NT2/D1 (cell line): ENCODE measurements around the gene TRIM13.
"Not testable (repeated sequence)": the region's sequence is repeated elsewhere in the genome, so short reads cannot be mapped to it uniquely, and the experiment has no call there.

ENCODE experiments used
- DNase-seq: peaks from one replicate; pipeline ENCODE4 v3.0.0-alpha.2; 2011; ENCODE audit warnings: low read depth, low spot score
- H3K27me3 ChIP-seq: 2 replicates; pipeline ENCODE4 v1.6.0; 2011; ENCODE audit warnings: mild to moderate bottlenecking; ENCODE audit not compliant: insufficient read length, insufficient read depth
- H3K36me3 ChIP-seq: 2 replicates; pipeline ENCODE4 v1.6.1; 2011; ENCODE audit warnings: mild to moderate bottlenecking, low read length, mixed read lengths; ENCODE audit not compliant: insufficient read depth, insufficient read length
- H3K4me1 ChIP-seq: 2 replicates; pipeline ENCODE4 v1.5.1; 2011; ENCODE audit not compliant: insufficient read depth, insufficient read length
- H3K4me3 ChIP-seq: 2 replicates; pipeline ENCODE4 v1.5.1; 2011; ENCODE audit warnings: low read depth; ENCODE audit not compliant: insufficient read length
- H3K9ac ChIP-seq: 2 replicates; pipeline ENCODE4 v1.6.0; 2011; ENCODE audit warnings: low read depth; ENCODE audit not compliant: insufficient read length
- H3K9me3 ChIP-seq: 2 replicates; pipeline ENCODE4 v1.5.1; 2011; ENCODE audit warnings: mild to moderate bottlenecking, low read length; ENCODE audit not compliant: insufficient read depth
- SUZ12 ChIP-seq: IDR thresholded peaks from 2 replicates; pipeline ENCODE4 v1.6.1; 2011; ENCODE audit not compliant: insufficient read length, insufficient read depth; ENCODE audit errors: extremely low read depth
- YY1 ChIP-seq: IDR thresholded peaks from 2 replicates; pipeline ENCODE4 v1.6.1; 2011; ENCODE audit not compliant: insufficient read length, insufficient read depth
- ZNF274 ChIP-seq: IDR thresholded peaks from 2 replicates; pipeline ENCODE4 v1.6.1; 2011; ENCODE audit warnings: mild to moderate bottlenecking, low read depth, low read length

Gene TRIM13, protein sequence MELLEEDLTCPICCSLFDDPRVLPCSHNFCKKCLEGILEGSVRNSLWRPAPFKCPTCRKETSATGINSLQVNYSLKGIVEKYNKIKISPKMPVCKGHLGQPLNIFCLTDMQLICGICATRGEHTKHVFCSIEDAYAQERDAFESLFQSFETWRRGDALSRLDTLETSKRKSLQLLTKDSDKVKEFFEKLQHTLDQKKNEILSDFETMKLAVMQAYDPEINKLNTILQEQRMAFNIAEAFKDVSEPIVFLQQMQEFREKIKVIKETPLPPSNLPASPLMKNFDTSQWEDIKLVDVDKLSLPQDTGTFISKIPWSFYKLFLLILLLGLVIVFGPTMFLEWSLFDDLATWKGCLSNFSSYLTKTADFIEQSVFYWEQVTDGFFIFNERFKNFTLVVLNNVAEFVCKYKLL

DNA sequence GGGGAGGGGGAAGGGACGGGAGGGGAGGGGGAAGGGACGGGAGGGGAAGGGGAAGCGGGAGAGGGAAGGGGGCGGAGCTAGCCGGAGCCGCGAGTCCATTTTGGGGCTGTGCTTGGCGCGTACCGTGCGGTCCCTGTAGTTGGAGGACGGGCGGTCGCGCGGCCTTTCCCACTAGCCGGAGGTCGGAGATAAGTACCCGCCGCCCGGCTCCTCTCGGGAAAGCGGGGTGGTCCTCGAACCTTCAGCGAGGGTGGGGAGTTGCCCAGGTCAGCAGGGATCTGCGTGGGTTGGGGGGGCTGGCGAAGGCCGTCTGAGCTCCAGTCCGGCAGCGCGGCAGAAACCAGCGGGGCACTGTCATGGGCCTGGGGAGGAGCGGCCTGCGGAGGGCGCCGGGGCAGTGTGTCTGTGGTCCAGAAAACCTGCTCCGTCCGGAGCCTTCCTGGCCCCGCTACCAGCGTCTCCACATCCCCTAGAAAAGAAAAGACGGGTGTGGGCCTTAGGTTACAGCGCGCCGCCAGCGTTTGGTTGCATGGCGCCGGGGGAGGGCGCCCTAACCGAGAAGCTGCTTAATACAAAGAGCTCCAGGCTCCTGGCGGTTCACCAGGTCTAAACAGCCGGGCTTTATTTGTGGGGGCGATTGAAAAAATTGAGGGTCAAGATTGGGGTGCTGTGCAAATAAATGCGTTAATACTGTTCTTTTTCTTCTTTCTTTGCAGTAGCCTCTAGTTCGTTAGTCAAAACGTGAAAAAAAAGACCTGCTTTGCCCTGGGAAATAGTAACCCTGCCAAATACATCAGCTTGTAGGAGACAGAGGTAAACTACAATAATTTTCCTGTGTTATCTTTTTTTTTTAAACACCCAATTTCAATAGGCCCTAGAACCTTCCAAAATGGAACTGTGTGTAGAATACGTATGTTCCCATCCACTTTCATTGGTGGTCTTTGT is at the start of gene TRIM13:
TSS of gene TRIM13 (plus strand) at position 92 of the 945 bp plus-strand sequence. CDS start 14,899 bp downstream, outside the sequence.
- H3K27me3 ChIP-seq = no peaks in the 10 kb centered on the region
- peak; percentile 69 for DNase-seq
- peaks cover 3% of the 10 kb centered on the region; the same call in 1 of the 2 replicates for H3K9me3 ChIP-seq

DNA sequence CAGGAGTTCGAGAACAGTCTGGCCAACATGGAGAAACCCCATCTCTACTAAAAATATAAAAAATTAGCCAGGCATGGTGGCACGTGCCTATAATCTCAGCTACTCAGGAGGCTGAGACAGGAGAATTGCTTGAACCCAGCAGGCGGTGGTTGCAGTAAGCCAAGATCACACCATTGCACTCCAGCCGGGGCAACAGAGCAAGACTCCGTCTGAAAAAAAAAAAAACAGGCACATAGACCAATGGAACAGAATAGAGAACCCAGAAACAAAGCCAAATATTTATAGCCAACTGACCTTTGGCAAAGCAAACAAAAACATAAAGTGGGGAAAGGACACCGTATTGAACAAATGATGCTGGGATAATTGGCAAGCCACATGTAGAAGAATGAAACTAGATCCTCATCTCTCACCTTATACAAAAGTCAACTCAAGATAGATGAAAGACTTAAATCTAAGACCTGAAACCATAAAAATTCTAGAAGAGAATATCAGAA is 48.0 kb upstream of the TRIM13 start:
- not testable (repeated sequence) for H3K4me3 ChIP-seq, H3K36me3 ChIP-seq, H3K27me3 ChIP-seq, DNase-seq, H3K9ac ChIP-seq, H3K4me1 ChIP-seq, H3K9me3 ChIP-seq

More for the DNA sequence above, at the start of gene TRIM13:
- Histone ChIP-seq H3K9ac (peak within 1 kb of the TSS; percentile 81), H3K36me3 (peaks cover 11% of the 10 kb centered on the region), H3K4me3 (peak within 1 kb of the TSS; percentile 50), H3K4me1 (no peaks in the 10 kb centered on the region)
- TF ChIP-seq YY1 = no peak
- no peak for TF ChIP-seq SUZ12
- TF ChIP-seq ZNF274 = no peak

DNA sequence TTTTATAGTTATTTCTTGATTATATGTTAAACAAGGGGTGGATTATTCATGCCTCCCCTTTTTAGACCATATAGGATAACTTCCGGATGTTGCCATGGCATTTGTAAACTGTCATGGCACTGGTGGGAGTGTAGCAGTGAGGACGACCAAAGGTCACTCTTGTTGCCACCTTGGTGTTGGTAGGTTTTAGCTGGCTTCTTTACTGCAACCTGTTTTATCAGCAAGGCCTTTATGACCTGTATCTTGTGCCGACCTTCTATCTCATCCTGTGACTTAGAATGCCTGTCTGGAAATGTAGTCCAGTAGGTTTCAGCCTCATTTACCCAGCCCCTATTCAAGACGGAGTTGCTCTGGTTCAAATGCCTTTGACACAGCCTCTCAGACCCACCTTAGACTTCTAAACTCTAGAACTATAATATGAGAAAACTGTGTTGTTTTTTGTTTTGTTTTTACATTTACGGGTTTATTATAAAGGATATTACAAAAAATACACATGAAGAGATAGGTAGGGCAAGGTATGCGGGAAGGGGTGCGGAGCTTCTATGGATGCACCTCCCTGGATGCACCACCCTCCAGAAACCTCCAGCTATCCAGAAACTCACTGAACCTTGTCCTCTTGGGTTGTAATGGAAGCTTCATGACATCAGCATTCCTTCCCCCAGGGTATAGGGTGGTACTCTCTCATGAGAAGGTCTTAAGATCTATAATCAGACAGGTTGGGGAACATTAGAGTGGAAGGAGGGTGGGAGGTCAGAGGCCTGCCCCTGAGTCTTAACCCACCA is 44.9 kb upstream of the TRIM13 start:
- DNase-seq = no peak
- Histone ChIP-seq H3K4me1 (no peaks in the 10 kb centered on the region), H3K9ac (no peak overlapping the region), H3K4me3 (no peak overlapping the region), H3K36me3 (no peaks in the 10 kb centered on the region), H3K9me3 (no peaks in the 10 kb centered on the region), H3K27me3 (no peaks in the 10 kb centered on the region)
- TF ChIP-seq SUZ12 (no peak), ZNF274 (no peak), YY1 (no peak)

GRCh38 chr13:49953560-49953959 is 43.3 kb upstream of the TRIM13 start:
- no peak for TF ChIP-seq YY1
- TF ChIP-seq ZNF274 = no peak
- TF ChIP-seq SUZ12 = no peak
- Histone ChIP-seq H3K36me3 (no peaks in the 10 kb centered on the region), H3K9me3 (no peaks in the 10 kb centered on the region), H3K27me3 (no peaks in the 10 kb centered on the region), H3K4me1 (no peaks in the 10 kb centered on the region), H3K9ac (no peak overlapping the region), H3K4me3 (no peak overlapping the region)
- no peak for DNase-seq

DNA sequence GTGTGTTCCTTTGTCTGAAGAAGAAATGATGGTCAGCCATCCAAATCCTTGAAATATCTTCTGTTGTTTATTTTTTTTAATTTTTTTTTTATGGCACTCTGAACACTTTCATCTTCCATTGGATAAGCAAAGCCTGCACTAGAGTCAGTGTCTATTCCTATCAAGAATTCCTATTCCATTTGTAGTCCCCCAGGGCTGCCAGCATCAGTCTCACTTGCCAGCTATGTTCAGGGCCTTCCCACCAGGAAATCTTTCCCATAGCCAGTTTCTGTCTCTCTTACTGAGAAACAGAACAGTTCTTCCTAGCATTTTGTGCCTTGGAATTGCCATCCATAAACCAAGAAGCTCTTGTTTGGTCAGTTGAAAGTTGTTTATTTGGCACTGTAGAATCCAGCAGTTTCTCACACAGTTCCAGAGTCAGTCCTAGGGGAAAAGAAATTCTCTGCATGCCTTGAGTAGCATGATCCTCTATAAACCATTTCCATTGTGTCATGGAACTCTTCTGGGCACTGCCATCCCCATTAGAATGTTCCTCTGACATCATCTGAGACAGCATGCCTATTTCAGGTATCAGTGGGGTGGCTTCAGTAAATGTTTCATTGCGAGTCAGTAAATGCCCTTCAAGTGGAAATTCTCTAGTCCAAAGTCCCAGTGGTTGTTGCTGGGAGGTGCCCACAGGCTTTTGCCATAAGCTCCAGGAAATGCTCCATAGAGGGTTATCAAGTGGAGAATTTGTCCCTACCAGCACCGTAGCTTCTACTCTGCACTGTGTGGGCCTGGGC is 42.0 kb upstream of the TRIM13 start:
- no peak for DNase-seq
- H3K27me3 ChIP-seq = no peaks in the 10 kb centered on the region
- H3K36me3 ChIP-seq = no peaks in the 10 kb centered on the region
- H3K9me3 ChIP-seq = no peaks in the 10 kb centered on the region
- no peaks in the 10 kb centered on the region for H3K4me1 ChIP-seq
- H3K4me3 ChIP-seq = no peak overlapping the region
- H3K9ac ChIP-seq = no peak overlapping the region
- TF ChIP-seq YY1 = no peak

DNA sequence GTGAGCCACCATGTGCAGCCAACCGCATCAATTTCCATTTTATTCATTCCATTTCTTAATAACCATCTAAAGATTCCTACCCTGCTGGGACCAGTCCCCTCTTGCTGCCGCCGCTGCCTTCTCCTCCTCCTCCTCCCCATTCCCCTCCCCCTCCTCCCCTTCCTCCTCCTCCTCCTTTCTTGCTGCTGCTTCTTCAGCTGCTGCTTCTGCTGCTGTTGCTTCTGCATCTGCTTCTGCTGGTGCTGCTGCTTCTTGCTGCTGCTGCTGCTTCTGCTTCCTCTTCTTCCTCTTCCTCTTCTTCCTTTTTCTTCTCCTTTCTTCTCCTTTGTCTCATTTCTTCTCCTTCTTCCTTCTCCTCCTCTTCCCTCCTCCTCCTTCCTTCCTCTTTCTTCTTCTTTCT is 40.7 kb upstream of the TRIM13 start:
- TF ChIP-seq ZNF274 (no peak), YY1 (no peak), SUZ12 (no peak)
- Histone ChIP-seq H3K9me3 (no peaks in the 10 kb centered on the region), H3K4me1 (no peaks in the 10 kb centered on the region), H3K36me3 (no peaks in the 10 kb centered on the region), H3K4me3 (no peak overlapping the region), H3K27me3 (no peaks in the 10 kb centered on the region), H3K9ac (no peak overlapping the region)
- no peak for DNase-seq
